ENCODE data around the gene BIRC7.

GRCh38 chr20:63249891-63250290 is 14.2 kb downstream of the BIRC7 start:
- TF ChIP-seq CTCF (IDR thresholded peaks at IDR 0.05) = no peak
- TF ChIP-seq POLR2A (IDR thresholded peaks at IDR 0.05) = no peak

Data from right lobe of liver (tissue), 4 donors.